ENCODE measurements around the gene DKK3. TPM values are rescaled to one million over a fixed set of nuclear protein-coding genes. Genes with fewer than 3 reads are reported as not detected.

The DKK3 gene
- total RNA-seq, 1 donor from 2014 or later, result 657 TPM

DNA sequence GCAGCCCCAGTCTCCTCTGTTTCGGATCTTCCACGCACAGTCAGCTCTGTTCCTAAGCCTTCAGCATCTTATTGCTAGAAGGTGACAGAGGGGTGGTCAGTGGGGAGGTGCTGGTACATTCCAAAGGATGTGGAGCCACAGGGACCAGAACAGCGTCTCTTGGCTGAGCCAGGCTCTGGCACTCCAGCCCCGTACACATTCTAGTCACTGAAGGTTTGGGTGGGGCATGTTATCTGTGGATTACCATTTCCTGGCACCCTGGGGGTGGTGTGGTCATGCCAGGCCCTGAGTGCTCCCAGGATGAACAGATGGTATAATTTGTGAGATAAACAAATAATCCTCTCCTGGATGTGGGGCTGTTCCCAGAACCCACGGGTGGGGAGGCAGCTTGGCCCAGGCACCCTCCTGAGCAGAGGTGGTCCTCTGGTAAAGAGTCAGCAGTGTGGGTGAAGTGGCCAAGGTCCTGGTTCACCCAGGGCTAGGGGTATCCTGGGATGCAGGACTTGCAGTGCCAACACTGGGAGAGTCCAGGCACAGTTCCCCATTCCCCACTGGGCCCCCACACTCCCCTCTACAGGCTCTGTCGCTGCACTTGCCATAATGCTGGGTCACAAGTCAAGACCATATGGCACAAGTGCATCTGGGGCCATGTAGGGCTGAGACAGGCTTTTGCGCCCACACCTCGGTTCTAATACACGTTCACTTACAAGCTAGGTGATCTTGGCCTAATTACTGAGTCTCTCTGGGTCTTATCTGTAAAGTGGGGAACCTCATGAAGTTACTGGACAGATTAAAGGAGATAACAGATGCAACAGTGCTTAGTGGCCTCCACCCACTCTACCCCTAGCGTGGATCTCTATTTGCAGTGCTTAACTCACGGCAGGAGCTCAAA is 33.0 kb downstream of the DKK3 start:
- DNase-seq (no peak), ATAC-seq (no peak)
- intact Hi-C loops (cut with micrococcal nuclease), result no loop called here

DNA sequence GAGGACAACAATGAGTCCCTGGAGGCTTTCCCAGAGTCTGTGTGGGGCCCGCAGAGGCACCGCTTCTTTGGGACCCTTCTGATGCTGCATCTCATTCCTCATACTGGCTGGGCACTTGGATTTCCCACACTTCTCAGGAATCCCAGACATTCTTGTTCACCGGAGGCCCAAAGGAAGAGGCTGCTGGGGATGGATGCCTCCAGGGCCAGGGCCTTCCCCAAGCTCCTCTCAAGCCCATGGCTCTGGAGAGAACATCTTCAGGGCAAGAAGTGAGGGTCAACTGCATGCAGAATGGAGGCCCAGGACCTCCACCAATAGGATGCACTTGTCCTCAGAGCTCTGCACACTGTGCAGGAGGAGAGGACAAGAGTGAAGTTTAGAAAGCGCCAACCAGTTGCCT is 34.6 kb downstream of the DKK3 start:
- DNase-seq (no peak), ATAC-seq (no peak)
- intact Hi-C loops (cut with micrococcal nuclease), result no loop called here

GRCh38 chr11:11973361-11973800 is 35.0 kb downstream of the DKK3 start:
- ATAC-seq, result peak; percentile 84
- DNase-seq, result peak; percentile 86
- intact Hi-C loops (cut with micrococcal nuclease), result no loop called here

GRCh38 chr11:11972730-11973341 is 35.6 kb downstream of the DKK3 start:
- no peak for DNase-seq
- intact Hi-C loops (cut with micrococcal nuclease), result no loop called here
- ATAC-seq, result peak; percentile 37

DNA sequence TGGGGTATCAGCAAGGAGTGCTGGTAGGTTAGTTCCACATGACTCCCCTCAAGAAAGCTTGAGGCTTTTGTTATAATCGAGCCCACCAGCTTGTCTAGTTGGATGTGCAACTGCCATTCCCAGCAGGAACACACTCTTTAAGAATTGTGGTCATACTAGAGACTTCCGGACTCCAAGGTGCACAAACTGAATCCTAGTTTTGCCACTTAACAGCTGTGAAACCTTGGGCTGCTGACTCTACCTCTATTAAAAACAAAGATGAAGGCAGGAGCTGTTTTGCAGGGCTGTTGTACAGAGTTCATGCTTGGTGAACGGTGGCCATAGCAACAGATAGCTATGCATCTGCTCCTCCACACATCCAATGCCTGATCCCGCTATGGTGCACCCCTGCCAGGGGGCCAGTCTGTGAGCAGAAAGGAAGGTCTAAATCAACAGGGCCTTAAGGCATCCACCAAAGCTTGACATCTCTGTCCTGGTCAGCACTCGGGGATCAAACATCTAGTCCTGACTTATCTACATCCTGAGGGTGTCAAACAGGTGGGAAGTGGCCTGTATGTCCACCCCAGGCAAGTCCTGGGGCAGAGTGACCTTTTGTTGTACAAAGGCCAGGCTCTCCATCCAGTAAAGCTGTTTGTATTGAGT is 36.4 kb downstream of the DKK3 start:
- ATAC-seq (no peak), DNase-seq (no peak)
- intact Hi-C loops (cut with micrococcal nuclease), result no loop called here

DNA sequence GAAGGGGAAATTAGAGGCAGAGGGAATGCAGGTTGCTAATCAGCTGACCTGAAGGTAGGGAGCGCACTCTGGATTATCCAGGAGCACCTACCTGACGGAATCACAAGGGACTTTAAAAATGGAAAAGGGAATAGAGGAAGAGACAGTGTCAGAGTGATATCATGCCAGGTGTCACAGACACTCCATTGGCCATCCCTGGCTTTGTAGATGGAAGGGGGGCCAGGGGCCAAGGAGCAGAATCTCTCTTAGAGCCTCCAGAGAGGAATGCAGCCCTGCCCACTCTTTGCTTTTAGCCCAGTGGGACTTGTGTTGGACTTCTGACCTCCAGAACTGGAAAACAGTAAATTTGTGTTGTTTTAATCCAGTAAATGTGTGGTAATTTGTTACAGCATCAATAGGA is 37.9 kb downstream of the DKK3 start:
- intact Hi-C loops (cut with micrococcal nuclease), result no loop called here
- ATAC-seq, result no peak
- DNase-seq, result no peak

DNA sequence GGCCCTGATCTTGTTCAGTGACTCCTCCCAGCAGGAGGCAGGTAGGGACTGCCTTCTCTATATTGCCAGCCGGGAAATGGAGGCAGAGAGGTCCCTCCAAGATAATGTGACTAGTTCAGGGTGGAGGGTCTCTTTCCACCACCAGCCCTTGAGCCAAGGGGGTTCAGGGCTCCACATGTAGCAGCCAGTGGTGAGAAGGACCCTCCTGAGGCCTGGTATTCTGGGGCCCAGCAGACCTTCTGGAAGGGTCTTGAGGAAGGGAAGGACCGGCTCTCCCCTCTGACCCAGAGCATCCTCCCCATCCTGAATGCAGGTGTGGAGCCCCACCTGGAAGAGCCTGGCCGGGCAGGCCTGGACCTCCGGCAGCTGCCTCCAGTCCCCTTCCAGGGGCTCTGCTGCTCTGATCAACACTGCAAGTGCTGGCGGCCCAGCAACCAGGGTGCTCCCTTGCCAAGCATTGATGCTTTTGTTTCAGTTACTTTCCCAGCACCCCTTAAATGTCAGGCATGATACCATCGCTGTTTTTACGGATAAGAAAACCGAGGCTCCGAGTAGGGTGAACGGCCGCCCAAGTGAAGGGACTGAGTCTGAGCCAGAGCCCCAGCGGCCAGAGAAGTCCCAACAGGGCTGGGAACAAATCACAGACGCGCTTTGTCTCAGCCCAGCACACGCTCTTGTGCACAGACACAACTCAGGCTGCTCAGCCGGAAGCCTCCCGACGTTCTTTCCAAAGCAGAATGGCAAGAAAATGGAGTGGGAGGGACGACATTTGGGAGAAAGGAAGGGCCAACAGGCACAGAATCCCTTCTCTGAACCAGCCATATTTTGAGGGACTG is 38.8 kb downstream of the DKK3 start:
- ATAC-seq, result peak; percentile 16
- intact Hi-C loops (cut with micrococcal nuclease), result no loop called here
- no peak for DNase-seq

GRCh38 chr11:11968511-11969280 is 39.7 kb downstream of the DKK3 start:
- no peak for ATAC-seq
- intact Hi-C loops (cut with micrococcal nuclease), result no loop called here
- no peak for DNase-seq

DNA sequence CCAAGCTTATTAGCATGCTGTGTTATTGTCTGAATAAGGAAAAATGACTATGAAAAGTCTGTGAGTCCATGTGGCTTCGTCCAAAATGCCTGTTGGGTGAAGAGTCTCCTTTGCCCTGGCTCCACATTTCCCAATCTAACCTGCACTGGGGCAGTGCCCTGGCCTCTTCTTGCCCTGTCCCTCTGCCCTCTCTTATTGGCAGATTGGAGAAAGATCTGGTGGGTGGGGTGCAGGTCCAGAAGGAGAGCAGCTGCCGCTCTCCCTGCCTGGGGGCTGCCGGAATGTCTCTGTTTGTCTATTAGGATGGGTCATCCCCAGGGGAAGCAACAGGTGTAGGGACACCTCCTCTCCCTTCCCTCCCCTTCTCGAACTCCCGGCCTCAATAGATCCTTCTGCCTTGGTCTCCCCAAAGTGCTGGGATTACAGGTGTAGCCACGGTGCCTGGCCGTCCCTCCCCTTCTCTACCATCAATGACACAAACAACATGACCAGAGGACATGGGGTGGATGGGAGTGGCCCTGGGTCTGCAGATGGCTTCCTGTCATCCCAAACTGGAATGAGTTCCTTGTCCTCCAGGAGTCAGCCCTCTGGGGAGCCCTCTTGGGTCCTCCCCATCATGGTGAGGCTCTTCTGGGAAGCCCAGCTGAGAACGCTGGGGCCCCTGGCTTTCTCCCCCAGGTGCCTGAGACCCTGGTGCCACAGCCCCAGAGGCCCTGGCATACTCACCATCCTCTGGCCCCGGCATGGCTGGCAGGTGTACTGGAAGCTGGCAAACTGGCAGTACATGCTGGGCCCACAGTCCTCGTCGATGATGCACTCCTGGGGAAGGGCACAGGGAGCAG is 40.5 kb downstream of the DKK3 start:
- ATAC-seq (no peak), DNase-seq (no peak)
- intact Hi-C loops (cut with micrococcal nuclease), result no loop called here

- intact Hi-C loops (cut with micrococcal nuclease), result no loop called here
- ATAC-seq, result peak; percentile 65
- DNase-seq, result peak; percentile 89
Measured at GRCh38 chr11:11966826-11967668, 41.4 kb downstream of the DKK3 start.

DNA sequence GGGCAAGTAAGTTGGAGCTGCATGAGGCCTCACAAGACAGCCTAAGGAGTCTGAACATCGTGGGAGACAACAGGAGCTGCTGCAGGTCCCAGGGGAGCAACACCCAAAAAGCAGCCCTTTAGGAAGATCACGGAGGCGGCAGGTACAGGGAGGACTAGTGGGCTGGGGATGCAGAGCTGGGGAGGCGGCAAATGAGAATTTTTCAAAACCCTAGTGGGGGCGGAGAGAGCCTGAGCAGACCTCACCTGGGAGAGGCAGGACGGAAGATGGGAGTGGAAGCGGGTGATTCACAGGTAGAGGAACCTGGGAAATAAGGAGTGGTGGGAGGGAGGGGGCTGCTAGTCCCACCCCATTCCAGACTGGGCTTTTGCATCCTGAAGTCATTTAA is 42.1 kb downstream of the DKK3 start:
- intact Hi-C loops (cut with micrococcal nuclease), result no loop called here
- no peak for DNase-seq
- ATAC-seq, result no peak

- ATAC-seq (no peak), DNase-seq (no peak)
- intact Hi-C loops (cut with micrococcal nuclease), result no loop called here
Measured at GRCh38 chr11:11965656-11966353, 42.6 kb downstream of the DKK3 start.

- ATAC-seq (no peak), DNase-seq (no peak)
- intact Hi-C loops (cut with micrococcal nuclease), result no loop called here
Measured at GRCh38 chr11:11965192-11965591, 43.2 kb downstream of the DKK3 start.

DNA sequence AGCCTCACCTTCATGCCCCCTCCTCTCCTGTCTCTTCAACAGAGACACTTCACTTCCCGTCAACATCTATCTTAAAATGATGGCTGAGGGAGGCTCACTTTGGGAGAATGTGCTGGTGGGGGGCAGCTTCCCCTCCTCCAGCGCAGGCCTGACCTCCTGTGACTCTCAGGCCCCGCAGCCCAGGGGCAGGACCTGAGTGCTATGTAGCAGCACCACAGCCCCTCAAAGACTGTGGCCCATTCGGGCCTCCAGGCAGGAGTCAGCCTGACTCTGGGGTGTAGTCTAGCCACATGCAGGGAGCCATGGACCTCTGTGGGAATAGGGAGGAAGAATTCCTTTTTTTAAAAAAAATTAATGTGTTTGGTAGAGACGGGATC is 43.7 kb downstream of the DKK3 start:
- intact Hi-C loops (cut with micrococcal nuclease), result no loop called here
- DNase-seq (no peak), ATAC-seq (no peak)

GRCh38 chr11:11963842-11964773 is 44.3 kb downstream of the DKK3 start:
- peak; percentile 34 for DNase-seq
- intact Hi-C loops (cut with micrococcal nuclease), result no loop called here
- ATAC-seq, result peak; percentile 71

Data from left ventricle myocardium superior (tissue), 1 donor.